HG02571 (cell line): Measurements from ENCODE around the gene ATF6B.
A peak's percentile ranks its signal among the peaks of the same experiment; 100 is the strongest.
"Not testable (repeated sequence)": the region's sequence is repeated elsewhere in the genome, so short reads cannot be mapped to it uniquely, and the experiment has no call there.

Experiments used
- ATAC-seq: cut with Tn5 transposase; IDR thresholded peaks from one replicate; pipeline ENCODE4 v1.9.1; 2021; ENCODE audit warnings: mild to moderate bottlenecking, moderate library complexity; ENCODE audit not compliant: unreplicated experiment

Gene ATF6B

GRCh38 chr6:32108727-32109113, 19.3 kb downstream of the ATF6B start:
- no peak for ATAC-seq

- ATAC-seq = no peak
Observed at GRCh38 chr6:32108094-32108627, 19.9 kb downstream of the ATF6B start.

GRCh38 chr6:32107406-32107805, 20.6 kb downstream of the ATF6B start:
- no peak for ATAC-seq

DNA sequence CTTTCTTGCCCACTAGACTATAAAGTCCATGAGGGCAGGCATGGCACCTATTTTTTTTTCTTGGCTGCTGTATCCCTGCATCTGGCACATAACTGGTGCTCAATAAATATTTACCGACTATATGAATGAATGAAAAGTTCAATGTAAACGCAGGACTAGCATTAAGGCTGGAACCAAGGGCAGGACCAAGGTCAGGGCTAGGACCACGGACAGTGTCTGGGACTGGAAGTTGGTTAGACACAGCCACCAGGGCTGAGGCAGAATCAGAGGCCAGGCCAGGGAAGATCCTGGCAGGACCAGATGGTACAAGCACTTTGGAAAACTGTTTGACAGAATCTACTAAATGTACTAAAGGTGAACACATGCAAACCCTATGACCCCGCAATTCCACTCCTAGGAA, 22.6 kb downstream of the ATF6B start:
- ATAC-seq = no peak

GRCh38 chr6:32102255-32102654, 25.8 kb downstream of the ATF6B start:
- no peak for ATAC-seq

- ATAC-seq = not testable (repeated sequence)
Observed at GRCh38 chr6:32100251-32100650, 27.8 kb downstream of the ATF6B start.

DNA sequence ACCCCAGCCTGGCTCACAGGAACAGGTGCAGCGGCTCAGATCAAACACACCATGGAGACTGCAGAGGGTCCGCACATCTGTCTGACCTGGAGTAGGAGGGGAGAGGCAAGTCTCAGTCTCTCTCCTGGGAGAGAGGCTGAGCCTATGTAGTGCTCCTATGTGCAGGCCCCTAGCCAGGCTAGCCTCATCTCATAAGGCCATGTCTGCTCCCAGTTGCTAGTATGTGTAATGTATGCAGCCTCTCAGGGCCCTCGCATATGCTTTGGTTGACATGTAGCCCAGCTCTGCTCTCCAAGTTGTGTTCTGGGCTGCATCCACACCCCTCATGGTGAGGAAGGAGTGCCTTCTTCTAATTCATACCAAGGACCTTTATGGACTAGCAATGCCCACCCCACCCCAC, 30.7 kb downstream of the ATF6B start:
- ATAC-seq = no peak

- ATAC-seq = no peak
Observed at GRCh38 chr6:32096394-32097258, 31.4 kb downstream of the ATF6B start.

GRCh38 chr6:32096087-32096393, 32.0 kb downstream of the ATF6B start:
- ATAC-seq = no peak

- ATAC-seq = no peak
Observed at GRCh38 chr6:32095338-32096086, 32.5 kb downstream of the ATF6B start.

DNA sequence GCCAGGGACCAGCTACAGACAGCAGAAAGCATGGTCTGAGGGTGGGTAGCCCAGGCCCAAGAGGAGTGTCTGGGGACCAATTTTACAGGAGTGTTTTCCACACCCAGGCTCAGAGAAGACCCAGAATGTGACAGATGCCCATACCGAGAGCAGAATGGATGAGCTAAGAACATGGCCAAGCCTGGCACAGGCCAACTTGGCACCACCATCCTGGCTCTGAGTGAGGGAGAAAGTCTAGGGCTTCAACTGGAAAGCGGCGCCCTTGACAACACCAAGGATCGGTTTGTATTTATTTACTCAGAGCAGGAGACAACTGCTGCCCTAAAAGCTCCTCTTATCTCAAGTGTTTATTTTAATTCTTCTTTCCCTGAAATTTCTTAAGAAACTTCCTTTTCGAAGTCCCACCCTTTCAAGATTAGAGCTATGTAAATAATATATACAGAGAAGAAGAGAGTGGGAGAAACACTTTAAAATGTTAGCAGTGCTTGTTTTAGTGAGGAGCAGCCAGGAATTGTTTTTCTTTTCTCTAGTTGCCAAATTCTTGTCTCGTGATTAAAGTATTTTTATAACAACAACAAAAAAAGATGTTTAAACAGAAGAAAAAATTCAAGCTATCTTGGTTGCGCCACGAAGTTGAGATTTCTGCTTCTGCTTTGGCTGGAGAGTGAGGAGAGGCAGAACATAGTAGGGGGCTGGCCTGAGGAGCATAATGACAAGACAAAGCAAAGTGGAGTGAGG, 35.1 kb downstream of the ATF6B start:
- ATAC-seq = no peak

DNA sequence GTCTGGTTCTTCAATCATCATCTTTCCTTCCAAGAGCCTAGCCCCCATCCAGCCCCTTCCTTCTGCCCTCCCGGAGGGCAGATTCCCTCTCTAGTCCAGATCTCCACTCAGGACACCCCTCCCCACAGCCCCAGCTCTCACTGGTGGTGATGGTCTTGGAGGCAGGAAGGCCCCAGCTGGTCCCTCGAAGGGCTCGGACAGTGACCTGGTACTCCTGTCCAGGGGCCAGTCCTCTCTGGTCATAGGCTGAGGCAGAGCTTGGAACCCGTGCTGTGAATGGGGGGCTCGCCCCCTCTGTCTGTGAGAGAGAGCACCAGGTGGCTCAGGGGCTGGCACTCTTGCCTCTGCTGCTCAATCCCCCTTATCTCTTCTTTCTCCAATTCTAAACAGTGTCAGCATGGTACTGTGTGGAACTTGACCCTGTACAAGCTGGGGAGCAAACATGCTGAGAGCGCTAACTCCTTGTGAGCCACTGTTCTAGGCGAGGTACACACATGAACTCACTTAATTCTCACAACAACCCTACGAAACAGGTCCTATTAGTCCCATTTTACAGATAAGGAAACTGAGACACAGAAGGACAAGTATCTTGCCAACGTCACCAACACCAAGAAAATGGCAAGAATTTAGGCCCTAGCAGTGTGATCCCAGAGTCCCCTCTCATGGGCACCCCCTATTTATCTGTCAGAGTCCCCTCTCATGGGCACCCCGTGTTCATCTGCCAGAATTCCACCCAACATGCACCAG, 38.8 kb downstream of the ATF6B start:
- no peak for ATAC-seq

GRCh38 chr6:32088487-32089049, 39.5 kb downstream of the ATF6B start:
- no peak for ATAC-seq

DNA sequence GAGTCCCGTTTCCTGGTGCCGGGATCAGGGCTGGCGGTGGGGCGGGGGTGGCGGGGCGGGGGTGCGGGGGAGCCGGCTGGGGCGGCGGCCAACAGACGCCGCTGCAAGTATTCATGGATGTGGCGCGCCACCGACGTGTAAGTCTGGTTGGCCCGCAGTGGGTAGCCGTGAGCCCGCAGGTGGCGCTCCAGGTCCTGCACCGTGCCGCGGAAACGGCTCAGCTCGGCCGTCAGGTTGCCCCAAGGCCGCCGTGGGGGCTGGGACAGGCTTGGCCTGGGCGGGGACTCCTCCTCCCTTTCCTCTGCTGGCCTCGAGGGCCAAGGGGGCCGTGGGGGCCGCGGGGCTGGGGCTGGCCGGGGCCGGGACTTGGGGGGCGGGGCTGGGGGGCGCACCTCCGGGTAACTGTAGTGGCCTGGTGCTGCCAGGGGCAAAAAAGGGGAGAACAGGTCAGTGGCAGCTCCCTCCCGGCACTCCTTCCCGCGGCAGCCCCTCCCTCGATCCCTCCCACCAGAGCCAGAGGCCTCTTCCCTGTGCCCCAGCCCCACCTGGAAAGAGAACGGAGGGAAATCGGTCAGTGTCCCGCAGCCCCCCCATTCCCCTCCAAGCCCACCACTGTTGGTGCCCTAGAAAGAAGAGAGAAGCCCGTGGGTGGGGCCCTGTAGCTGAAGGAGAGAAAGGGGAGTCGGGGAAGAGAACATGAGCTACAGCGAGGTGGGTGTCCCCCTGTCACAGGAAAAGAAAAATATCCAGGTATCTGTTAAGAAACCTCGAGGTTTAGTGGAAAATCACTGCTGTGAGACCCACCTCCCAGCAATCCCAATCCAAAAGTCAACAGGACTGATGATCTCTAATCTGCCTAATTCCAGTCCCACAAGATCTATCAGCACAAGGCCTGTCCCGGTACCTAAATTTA, 40.2 kb downstream of the ATF6B start:
- no peak for ATAC-seq

DNA sequence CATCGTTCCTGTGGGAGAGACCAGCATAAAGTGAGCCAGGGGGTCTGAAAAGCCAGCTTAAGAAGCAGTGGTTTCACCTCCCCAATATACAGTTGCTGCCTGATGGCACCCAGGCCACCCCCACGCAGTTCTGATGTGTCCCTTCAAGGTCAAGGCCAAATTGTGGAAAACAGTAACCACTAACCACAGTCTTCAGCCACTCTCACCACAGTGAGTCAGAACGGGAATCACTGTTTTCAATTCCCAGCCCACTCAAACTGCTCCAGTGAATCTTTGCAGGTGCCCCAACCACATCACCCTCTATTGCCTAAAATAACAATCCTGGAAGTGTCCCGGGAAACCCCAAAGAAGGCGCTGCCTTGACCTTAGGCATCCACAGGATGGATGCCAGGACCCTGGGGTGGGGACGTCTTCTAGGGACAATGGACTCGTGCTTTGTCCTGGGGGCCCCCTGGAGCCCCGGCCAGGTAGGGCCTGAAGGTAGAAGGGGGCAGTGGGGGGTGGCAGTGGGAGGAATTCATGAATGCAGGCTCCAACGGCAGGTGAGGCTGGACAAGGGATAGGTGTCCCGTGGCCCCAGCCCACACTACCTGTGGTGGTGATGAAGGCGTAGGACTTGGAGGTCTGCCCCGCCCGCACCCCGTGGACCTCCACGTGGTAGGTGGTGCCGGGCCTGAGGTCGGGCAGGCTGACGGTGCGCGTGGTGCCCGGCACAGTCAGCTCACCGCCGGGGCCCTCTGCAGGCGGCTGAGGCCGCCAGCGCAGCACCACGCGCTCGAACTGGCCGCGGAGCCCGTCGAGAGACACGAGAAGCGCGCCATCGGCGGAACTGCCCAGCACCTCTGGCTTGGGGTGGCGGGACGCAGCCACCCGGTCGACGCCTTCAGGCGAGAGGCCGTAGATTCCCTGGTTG, 41.1 kb downstream of the ATF6B start:
- peak; percentile 65 for ATAC-seq

- no peak for ATAC-seq
Observed at GRCh38 chr6:32085759-32086459, 42.1 kb downstream of the ATF6B start.

DNA sequence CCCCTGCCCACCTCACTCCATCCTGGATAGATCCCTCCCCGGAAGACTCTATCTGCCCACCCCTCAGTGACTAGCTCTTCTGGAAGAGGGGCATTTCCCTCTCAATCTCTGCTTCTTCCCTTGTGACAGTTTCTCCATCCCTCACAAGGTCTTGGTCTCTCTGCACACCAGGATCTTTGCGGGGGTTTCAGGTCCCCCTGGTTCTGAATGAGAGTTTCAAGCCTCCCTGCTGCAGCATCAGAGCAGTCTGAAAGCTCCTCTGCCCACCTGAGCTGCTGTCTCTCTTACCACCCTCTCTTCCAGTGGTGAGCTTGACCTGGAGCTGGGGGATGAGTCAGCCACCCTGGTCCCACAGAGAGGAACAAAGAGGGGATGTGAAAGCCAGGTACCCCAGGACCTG, 43.3 kb downstream of the ATF6B start:
- no peak for ATAC-seq
